Endothelial cell of umbilical vein (primary cell): ENCODE data around the gene TLCD5. TPM values are rescaled to one million over a fixed set of nuclear protein-coding genes. Genes with fewer than 3 reads are reported as not detected.
A peak's percentile ranks its signal among the peaks of the same experiment; 100 is the strongest.

Source experiments
- BruUV-seq: library from RNA; stranded (reverse); fragments of 400-500 nt; replicated peaks from 2 replicates; lab custom pipeline; 2021; lab: Mats Ljungman, UMichigan
- CTCF ChIA-PET: fragments of 300-600, 350-600 bp; sonication (Branson Sonifier 250); formaldehyde crosslinking; loops from one replicate; lab custom pipeline; 2021; ENCODE audit warnings: antibody characterized with exemption, inconsistent platforms; lab: Charles Lee
- POLR2A ChIA-PET: fragments of 300-600, 350-600 bp; sonication (Branson Sonifier 250); formaldehyde crosslinking; loops from one replicate; lab custom pipeline; 2021; ENCODE audit warnings: antibody characterized with exemption, inconsistent platforms; lab: Charles Lee
- DNase-seq: peaks from one replicate; pipeline ENCODE4 v3.0.0-alpha.2; 2011; ENCODE audit warnings: low read depth, low spot score
- FAIRE-seq: peaks from 2 replicates; lab custom pipeline; 2011; peaks lifted over from hg19 to GRCh38; lab: Jason Lieb, UNC
- H2AFZ ChIP-seq: 2 replicates; pipeline ENCODE4 v1.6.0; 2012; ENCODE audit warnings: low read depth, low read length, control low read depth, inconsistent platforms
- H3K27ac ChIP-seq: 2 replicates; pipeline ENCODE4 v1.5.1; 2011; ENCODE audit warnings: low read depth, mild to moderate bottlenecking, control low read depth, low read length, moderate library complexity; ENCODE audit not compliant: insufficient read depth
- H3K27me3 ChIP-seq, 2 experiments: 2 replicates each; pipeline versions ENCODE4 v1.6.0 to v1.6.1; 2011; ENCODE audit warnings: low read length in 2 of 2, mixed read lengths in 1 of 2; ENCODE audit not compliant: control insufficient read depth in 2 of 2, insufficient read depth in 2 of 2
- H3K36me3 ChIP-seq, 2 experiments: 2 replicates in 1 of 2; 3 replicates in 1 of 2; pipeline ENCODE4 v1.5.1; 2011; ENCODE audit warnings: low read length in 2 of 2, mild to moderate bottlenecking in 1 of 2, moderate library complexity in 1 of 2; ENCODE audit not compliant: control insufficient read depth in 2 of 2, insufficient read depth in 2 of 2; ENCODE audit errors: extremely low read depth in 1 of 2
- H3K4me1 ChIP-seq: 3 replicates; pipeline ENCODE4 v1.5.1; 2011; ENCODE audit warnings: mild to moderate bottlenecking, low read length; ENCODE audit not compliant: control insufficient read depth, insufficient read depth; ENCODE audit errors: extremely low read depth
- H3K4me2 ChIP-seq: 2 replicates; pipeline ENCODE4 v1.6.1; 2011; ENCODE audit warnings: low read length, control low read depth, mixed read lengths; ENCODE audit not compliant: insufficient read depth
- H3K4me3 ChIP-seq, 3 experiments: fragments of 200-600 bp in 1 of 3; sonication (generic), shearing (Covaris generic) in 1 of 3; replicated peaks in 1 of 3; 2 replicates each; pipeline ENCODE4 v1.5.1; 2011 to 2016; ENCODE audit warnings: control low read depth in 3 of 3, low read length in 3 of 3, mild to moderate bottlenecking in 2 of 3, inconsistent platforms in 1 of 3, low read depth in 1 of 3, moderate library complexity in 1 of 3; ENCODE audit not compliant: insufficient read depth in 1 of 3
- H3K79me2 ChIP-seq: 2 replicates; pipeline ENCODE4 v1.6.0; 2012; ENCODE audit warnings: low read length, inconsistent platforms; ENCODE audit not compliant: control insufficient read depth, insufficient read depth
- H3K9ac ChIP-seq: replicated peaks from 2 replicates; pipeline ENCODE3; 2011; ENCODE audit warnings: low read length, control low read depth; ENCODE audit not compliant: insufficient read depth; ENCODE audit errors: extremely low read depth
- H3K9me1 ChIP-seq: replicated peaks from 3 replicates; pipeline ENCODE4 v1.6.0; 2011; ENCODE audit warnings: mild to moderate bottlenecking, low read length; ENCODE audit not compliant: control insufficient read depth, insufficient read depth; ENCODE audit errors: extremely low read depth
- H3K9me3 ChIP-seq: replicated peaks from 2 replicates; pipeline ENCODE4 v1.5.1; 2012; ENCODE audit warnings: low read length, inconsistent platforms; ENCODE audit not compliant: control insufficient read depth, insufficient read depth
- H4K20me1 ChIP-seq: replicated peaks from 2 replicates; pipeline ENCODE3; 2011; ENCODE audit warnings: mild to moderate bottlenecking, low read length; ENCODE audit not compliant: control insufficient read depth, insufficient read depth; ENCODE audit errors: extremely low read depth
- CTCF ChIP-seq, 2 donors: IDR thresholded peaks; 1 replicate in 1 of 2; 2 replicates in 1 of 2; pipeline ENCODE4 v1.5.1; 2011; ENCODE audit warnings: low read length in 2 of 2, mild to moderate bottlenecking in 2 of 2, moderate library complexity in 2 of 2, control low read depth in 1 of 2, inconsistent platforms in 1 of 2, low read depth in 1 of 2; ENCODE audit not compliant: insufficient read depth in 1 of 2; ENCODE audit errors: extremely low read depth in 1 of 2
- GATA2 ChIP-seq: IDR thresholded peaks from 2 replicates; pipeline ENCODE4 v1.7.0; 2011; ENCODE audit warnings: low read depth, mild to moderate bottlenecking, moderate library complexity, mixed read lengths, low read length; ENCODE audit not compliant: insufficient read length, insufficient read depth
- POLR2A ChIP-seq: IDR thresholded peaks from 2 replicates; pipeline ENCODE4 v1.6.1; 2012; ENCODE audit warnings: low read depth, mild to moderate bottlenecking, control low read depth, low read length
- POLR2AphosphoS5 ChIP-seq: IDR thresholded peaks from 2 replicates; pipeline ENCODE4 v1.6.1; 2012; ENCODE audit warnings: low read depth, mild to moderate bottlenecking, control low read depth, low read length, moderate library complexity; ENCODE audit not compliant: insufficient read depth
- dilution Hi-C: fragments of 300-500 bp; cut with MboI; formaldehyde crosslinking; loops from one replicate; pipeline ENCODE4 v1.15.0; 2019; ENCODE audit warnings: low sequenced_read_pairs; ENCODE audit not compliant: extremely low pct_ligation_motif_present
- intact Hi-C: fragments of 100-400 bp; cut with micrococcal nuclease; formaldehyde crosslinking; loops from one replicate; pipeline ENCODE4 v1.10.0; 2022
- polyA plus RNA-seq, 4 experiments: library from polyadenylated mRNA; depleted of rRNA in 3 of 4; stranded (reverse) in 3 of 4; unstranded in 1 of 4; fragments of >200 nt; gene quantifications; 2 replicates each; pipeline versions ENCODE4 v1.2.1 to v1.2.3, GENCODE V29; 2011 to 2012; ENCODE audit warnings: missing spikeins in 1 of 4
- total RNA-seq: library from RNA; stranded (reverse); gene quantifications from 2 replicates; pipeline ENCODE4 v1.2.3, GENCODE V29; 2021

TLCD5 gene
- total and polyA plus RNA-seq, 2 donors (not counting 3 experiments of a cell fraction or from before 2014, with no cell fraction given), result 6.3 to 9.7 TPM

GRCh38 chr11:120337355-120338106 lies 12.4 kb downstream of the TLCD5 start:
- ChIA-PET CTCF (interaction anchor here (0.8 to 4.5 kb wide), 7 partner anchors 11 to 111 kb away, joined by 3 to 16 read pairs (median 4); no protein-coding TSS in a partner anchor), POLR2A (interaction anchor here (1.2 to 1.4 kb wide), 2 partner anchors 10 to 63 kb away, joined by 5 to 6 read pairs; no protein-coding TSS in a partner anchor)
- Histone ChIP-seq H3K36me3 (no peaks in the 10 kb centered on the region), H3K27me3 (no peaks in the 10 kb centered on the region), H4K20me1 (no peaks in the 10 kb centered on the region), H3K9me1 (no peaks in the 10 kb centered on the region), H3K79me2 (peaks cover 62% of the 10 kb centered on the region), H3K27ac (peak overlapping the region; percentile 87), H2AFZ (no peak overlapping the region), H3K4me3 (peak overlapping the region; percentile 31 to 98 (median 96)), H3K9ac (peak overlapping the region; percentile 96), H3K9me3 (no peaks in the 10 kb centered on the region), H3K4me1 (peaks cover 45% of the 10 kb centered on the region), H3K4me2 (peak overlapping the region; percentile 92)
- dilution Hi-C loops (no loop called here), intact Hi-C loops (loop anchor here (1.0 to 10.0 kb wide), 6 partner anchors 63 to 1857 kb away; partner anchors contain the start of gene SC5D)
- FAIRE-seq, result no peak
- DNase-seq, result no peak
- peak; percentile 15 for TF ChIP-seq POLR2AphosphoS5
- TF ChIP-seq GATA2, result no peak
- no peak for TF ChIP-seq CTCF (IDR thresholded peaks at IDR 0.05; ENCODE audit: extremely low read depth in 1 of 2, insufficient read depth in 1 of 2, low read depth in 1 of 2, low read length in 2 of 2)
- TF ChIP-seq POLR2A, result peak; percentile 37
- no TSS peak for BruUV-seq
